Measurements from ENCODE around the gene GNRHR. TPM values are rescaled to one million over a fixed set of nuclear protein-coding genes. Genes with fewer than 3 reads are reported as not detected.
A peak's percentile ranks its signal among the peaks of the same experiment; 100 is the strongest.

GNRHR gene
- polyA plus RNA-seq, 1 experiment: not detected

- Histone ChIP-seq H3K27me3 (ENCODE audit: control insufficient read depth, insufficient read depth, low read length) (no peaks in the 10 kb centered on the region), H3K9me3 (ENCODE audit: control insufficient read depth, insufficient read depth, low read length) (no peaks in the 10 kb centered on the region), H3K4me3 (ENCODE audit: low read depth, low read length) (no peak overlapping the region), H3K27ac (ENCODE audit: low read depth, low read length) (no peak overlapping the region)
- ChIA-PET POLR2A (no interaction called here), CTCF (interaction anchor here (5.2 kb wide), 1 partner anchor 10 kb away, joined by 52 read pairs; no protein-coding TSS in a partner anchor)
- DNase-seq (ENCODE audit: low read depth, low spot score): no peak
- TF ChIP-seq CTCF (IDR thresholded peaks at IDR 0.05; ENCODE audit: low read depth, low read length): no peak
Observed at GRCh38 chr4:67750691-67751090, 3.5 kb downstream of the GNRHR start.

- Histone ChIP-seq H3K4me3 (ENCODE audit: low read depth, low read length) (no peak overlapping the region), H3K9me3 (ENCODE audit: control insufficient read depth, insufficient read depth, low read length) (no peaks in the 10 kb centered on the region), H3K27me3 (ENCODE audit: control insufficient read depth, insufficient read depth, low read length) (no peaks in the 10 kb centered on the region), H3K27ac (ENCODE audit: low read depth, low read length) (no peak overlapping the region)
- CTCF ChIA-PET: interaction anchor here (0.8 to 5.2 kb wide), 6 partner anchors 11 to 427 kb away, joined by 3 to 52 read pairs (median 5); no protein-coding TSS in a partner anchor
- no peak for DNase-seq (ENCODE audit: low read depth, low spot score)
- TF ChIP-seq CTCF (IDR thresholded peaks at IDR 0.05; ENCODE audit: low read depth, low read length): no peak
- POLR2A ChIA-PET: no interaction called here
Observed at GRCh38 chr4:67749286-67749685, 4.9 kb downstream of the GNRHR start.

DNA sequence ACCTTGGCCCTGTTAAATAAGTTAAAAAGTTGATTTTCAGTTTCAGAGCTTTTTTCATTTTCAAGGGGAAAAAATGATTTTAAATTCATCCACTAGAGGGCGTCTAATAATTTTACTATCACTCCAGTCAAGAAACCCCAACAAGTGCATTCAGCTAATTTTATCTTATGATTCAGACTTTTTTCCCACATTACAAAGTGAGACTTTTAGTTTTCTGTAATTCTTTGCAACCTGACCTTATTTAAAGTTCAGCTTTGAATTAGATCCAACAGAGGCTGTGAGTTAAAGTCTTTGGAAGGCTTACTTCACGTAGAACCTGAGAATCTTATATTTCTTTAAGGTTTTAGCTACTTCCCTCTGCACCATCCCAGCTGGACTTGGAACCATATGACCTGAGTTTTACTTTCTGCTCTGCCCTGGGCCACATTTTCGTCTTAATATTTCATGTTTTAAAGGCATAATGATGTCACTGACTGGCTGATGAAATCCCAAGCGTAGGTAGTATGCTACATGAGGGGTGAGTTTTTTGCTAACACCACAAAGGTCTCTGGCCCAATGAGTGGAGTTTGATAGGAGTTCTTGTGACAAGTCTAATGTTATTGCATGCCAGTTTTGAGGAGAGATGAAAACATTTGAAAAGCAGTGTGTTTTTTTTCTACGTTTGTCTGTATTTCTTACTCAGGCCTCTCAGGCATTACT lies 7.2 kb downstream of the GNRHR start:
- TF ChIP-seq CTCF (IDR thresholded peaks at IDR 0.05; ENCODE audit: low read depth, low read length): peak; percentile 53
- Histone ChIP-seq H3K4me3 (ENCODE audit: low read depth, low read length) (no peak overlapping the region), H3K27ac (ENCODE audit: low read depth, low read length) (no peak overlapping the region), H3K9me3 (ENCODE audit: control insufficient read depth, insufficient read depth, low read length) (no peaks in the 10 kb centered on the region), H3K27me3 (ENCODE audit: control insufficient read depth, insufficient read depth, low read length) (no peaks in the 10 kb centered on the region)
- CTCF ChIA-PET: interaction anchor here (0.6 to 5.2 kb wide), 40 partner anchors 8 to 1500 kb away, joined by 3 to 52 read pairs (median 5); partner anchors contain the start of genes TMPRSS11D and UBA6
- POLR2A ChIA-PET: interaction anchor here (1.0 kb wide), 1 partner anchor 139 kb away, joined by 3 read pairs; no protein-coding TSS in a partner anchor
- no peak for DNase-seq (ENCODE audit: low read depth, low spot score)

GRCh38 chr4:67744561-67745283 lies 9.5 kb downstream of the GNRHR start:
- ChIA-PET CTCF (interaction anchor here (1.0 to 3.9 kb wide), 7 partner anchors 9 to 430 kb away, joined by 3 to 37 read pairs (median 24); partner anchors contain the start of genes GNRHR and UBA6), POLR2A (no interaction called here)
- no peak for TF ChIP-seq CTCF (IDR thresholded peaks at IDR 0.05; ENCODE audit: low read depth, low read length)
- H3K27ac ChIP-seq (ENCODE audit: low read depth, low read length): no peak overlapping the region
- H3K27me3 ChIP-seq (ENCODE audit: control insufficient read depth, insufficient read depth, low read length): no peaks in the 10 kb centered on the region
- H3K4me3 ChIP-seq (ENCODE audit: low read depth, low read length): no peak overlapping the region
- no peak for DNase-seq (ENCODE audit: low read depth, low spot score)
- no peaks in the 10 kb centered on the region for H3K9me3 ChIP-seq (ENCODE audit: control insufficient read depth, insufficient read depth, low read length)

- Histone ChIP-seq H3K27ac (ENCODE audit: low read depth, low read length) (no peak overlapping the region), H3K9me3 (ENCODE audit: control insufficient read depth, insufficient read depth, low read length) (no peaks in the 10 kb centered on the region), H3K27me3 (ENCODE audit: control insufficient read depth, insufficient read depth, low read length) (no peaks in the 10 kb centered on the region), H3K4me3 (ENCODE audit: low read depth, low read length) (no peak overlapping the region)
- no peak for TF ChIP-seq CTCF (IDR thresholded peaks at IDR 0.05; ENCODE audit: low read depth, low read length)
- ChIA-PET CTCF (no interaction called here), POLR2A (no interaction called here)
- DNase-seq (ENCODE audit: low read depth, low spot score): no peak
Observed at GRCh38 chr4:67743194-67743593, 11.0 kb downstream of the GNRHR start.
